Osteocyte (in vitro differentiated cells): ENCODE data around the gene DEPDC7. TPM values are rescaled to one million over a fixed set of nuclear protein-coding genes. Genes with fewer than 3 reads are reported as not detected.
A peak's percentile ranks its signal among the peaks of the same experiment; 100 is the strongest.
"Not testable (repeated sequence)": the region's sequence is repeated elsewhere in the genome, so short reads cannot be mapped to it uniquely, and the experiment has no call there.

Source experiments
- DNase-seq: peaks from one replicate; pipeline ENCODE4 v3.0.0; 2021; ENCODE audit warnings: mixed read lengths; ENCODE audit not compliant: unreplicated experiment; ENCODE audit errors: extremely low spot score
- H3K27ac Mint-ChIP-seq: one replicate; pipeline ENCODE4 v1.8.0; 2021; ENCODE audit warnings: mild to moderate bottlenecking, mixed read lengths; ENCODE audit not compliant: unreplicated experiment
- H3K27me3 Mint-ChIP-seq: one replicate; pipeline ENCODE4 v1.8.0; 2021; ENCODE audit warnings: mixed read lengths; ENCODE audit not compliant: unreplicated experiment
- H3K36me3 Mint-ChIP-seq: one replicate; pipeline ENCODE4 v1.8.0; 2021; ENCODE audit warnings: mixed read lengths; ENCODE audit not compliant: unreplicated experiment
- H3K4me1 Mint-ChIP-seq: one replicate; pipeline ENCODE4 v1.8.0; 2021; ENCODE audit warnings: mixed read lengths; ENCODE audit not compliant: unreplicated experiment
- H3K4me3 Mint-ChIP-seq: one replicate; pipeline ENCODE4 v1.8.0; 2021; ENCODE audit warnings: mild to moderate bottlenecking, moderate library complexity, mixed read lengths; ENCODE audit not compliant: unreplicated experiment
- H3K9me3 Mint-ChIP-seq: one replicate; pipeline ENCODE4 v1.8.0; 2021; ENCODE audit warnings: mixed read lengths; ENCODE audit not compliant: unreplicated experiment
- long read RNA-seq: library from polyadenylated mRNA; unstranded; transcript quantifications from one replicate; pipeline ENCODE4 v2.0.0, GENCODE V29; 2021
- total RNA-seq: library from RNA; stranded (reverse); gene quantifications from 2 replicates; pipeline ENCODE4 v1.2.1, GENCODE V29; 2021
- TF ChIP-seq, protein P1 (sequence below): fragments of 200-600 bp; sonication (generic); IDR thresholded peaks from 2 replicates; pipeline ENCODE4 v1.5.0; 2021; ENCODE audit warnings: antibody characterized with exemption, mild to moderate bottlenecking, moderate library complexity

DEPDC7 gene
- 2.9 and 3.7 TPM in 2 replicates for total RNA-seq
- long read RNA-seq, transcript DEPDC7-201 (9 exons, 1,755 nt): major isoform, 22 of 26 reads
- long read RNA-seq, partial matches to known transcripts: 2 of 26 reads
- long read RNA-seq, other reads (novel, unspliced or antisense): 2 of 26 reads

DNA sequence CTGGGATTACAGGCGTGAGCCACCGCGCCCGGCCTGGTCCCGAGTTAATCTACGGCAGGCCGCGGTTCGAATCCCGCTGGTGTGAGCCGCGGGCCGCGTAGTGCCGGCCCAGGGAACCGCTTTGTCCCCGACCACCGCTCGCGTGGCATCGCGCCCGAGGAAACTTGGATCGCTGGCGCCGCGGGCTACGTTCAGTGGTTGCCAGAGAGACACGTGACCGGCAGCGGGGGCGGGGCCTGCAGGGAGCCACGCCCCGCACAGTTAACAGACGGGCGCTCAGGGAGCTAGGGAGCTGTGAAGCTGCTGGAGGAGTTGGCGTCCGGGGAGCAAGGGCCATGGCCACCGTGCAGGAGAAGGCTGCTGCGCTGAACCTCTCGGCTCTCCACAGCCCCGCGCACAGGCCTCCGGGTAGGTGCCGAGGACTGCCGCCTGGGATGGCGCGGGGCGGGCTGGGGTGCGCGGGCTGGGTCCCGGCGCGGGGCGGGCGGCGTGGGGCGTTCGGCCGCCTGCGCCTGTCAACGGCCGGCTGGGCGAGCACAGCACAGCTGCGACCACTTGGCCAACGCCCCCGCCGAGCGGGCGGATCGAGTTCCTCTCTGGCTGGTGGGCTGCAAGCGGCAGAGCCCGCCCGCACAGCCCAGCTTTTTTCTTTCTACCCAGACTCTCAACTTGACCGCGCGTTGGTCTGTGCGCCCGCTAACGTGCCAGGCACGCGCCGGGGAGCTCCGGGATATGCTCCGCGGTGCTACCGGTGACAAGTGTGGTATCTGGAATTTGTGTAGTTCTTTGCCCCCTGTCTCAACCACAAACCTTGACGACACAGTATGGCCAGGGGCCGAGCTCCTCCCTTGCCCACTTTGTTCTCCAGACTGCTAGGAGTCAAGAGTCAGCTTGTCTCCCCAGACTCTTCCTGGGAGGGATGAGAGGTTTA is at the start of gene DEPDC7:
Gene DEPDC7 (plus strand): TSS at position 258 of the 931 bp plus-strand sequence. CDS start 78 bp downstream, at position 336.
- Mint-ChIP-seq H3K27me3 (no peaks in the 10 kb centered on the region), H3K27ac (peak within 1 kb of the TSS; percentile 62), H3K4me1 (peaks cover 20% of the 10 kb centered on the region), H3K9me3 (no peaks in the 10 kb centered on the region), H3K4me3 (peak within 1 kb of the TSS; percentile 82), H3K36me3 (no peaks in the 10 kb centered on the region)
- DNase-seq: peak; percentile 97
- TF ChIP-seq, protein P1, sequence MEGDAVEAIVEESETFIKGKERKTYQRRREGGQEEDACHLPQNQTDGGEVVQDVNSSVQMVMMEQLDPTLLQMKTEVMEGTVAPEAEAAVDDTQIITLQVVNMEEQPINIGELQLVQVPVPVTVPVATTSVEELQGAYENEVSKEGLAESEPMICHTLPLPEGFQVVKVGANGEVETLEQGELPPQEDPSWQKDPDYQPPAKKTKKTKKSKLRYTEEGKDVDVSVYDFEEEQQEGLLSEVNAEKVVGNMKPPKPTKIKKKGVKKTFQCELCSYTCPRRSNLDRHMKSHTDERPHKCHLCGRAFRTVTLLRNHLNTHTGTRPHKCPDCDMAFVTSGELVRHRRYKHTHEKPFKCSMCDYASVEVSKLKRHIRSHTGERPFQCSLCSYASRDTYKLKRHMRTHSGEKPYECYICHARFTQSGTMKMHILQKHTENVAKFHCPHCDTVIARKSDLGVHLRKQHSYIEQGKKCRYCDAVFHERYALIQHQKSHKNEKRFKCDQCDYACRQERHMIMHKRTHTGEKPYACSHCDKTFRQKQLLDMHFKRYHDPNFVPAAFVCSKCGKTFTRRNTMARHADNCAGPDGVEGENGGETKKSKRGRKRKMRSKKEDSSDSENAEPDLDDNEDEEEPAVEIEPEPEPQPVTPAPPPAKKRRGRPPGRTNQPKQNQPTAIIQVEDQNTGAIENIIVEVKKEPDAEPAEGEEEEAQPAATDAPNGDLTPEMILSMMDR: no peak

DNA sequence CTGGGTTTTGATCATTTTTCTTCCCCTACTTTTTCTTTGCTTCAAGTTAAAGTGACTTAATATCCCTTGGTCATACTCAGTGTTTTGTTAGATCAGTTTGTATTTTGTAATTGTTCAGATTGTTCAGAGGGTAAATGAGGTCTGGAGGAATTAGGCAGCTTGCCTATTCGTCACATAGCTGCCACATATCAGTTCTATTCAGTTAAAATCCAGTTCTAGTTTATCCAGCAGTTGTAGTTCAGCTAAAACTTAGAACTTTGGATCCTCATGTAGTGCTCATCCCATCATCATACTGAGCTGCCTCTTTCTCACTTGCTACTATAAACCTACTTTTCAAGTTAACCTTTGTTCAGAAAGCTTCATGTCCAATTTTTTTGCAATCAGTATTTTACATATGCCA is 47.1 kb upstream of the DEPDC7 start:
- no peaks in the 10 kb centered on the region for H3K27me3 Mint-ChIP-seq
- H3K4me3 Mint-ChIP-seq: no peak overlapping the region
- no peak overlapping the region for H3K27ac Mint-ChIP-seq
- TF ChIP-seq, protein P1: no peak
- H3K36me3 Mint-ChIP-seq: peaks cover 19% of the 10 kb centered on the region
- DNase-seq: no peak
- no peaks in the 10 kb centered on the region for H3K9me3 Mint-ChIP-seq
- peaks cover 1% of the 10 kb centered on the region for H3K4me1 Mint-ChIP-seq

- not testable (repeated sequence) for H3K4me3 Mint-ChIP-seq, H3K27ac Mint-ChIP-seq, H3K27me3 Mint-ChIP-seq, DNase-seq, H3K9me3 Mint-ChIP-seq, H3K4me1 Mint-ChIP-seq
- peaks cover 15% of the 10 kb centered on the region for H3K36me3 Mint-ChIP-seq
Measured at GRCh38 chr11:32972233-32972632, 43.4 kb upstream of the DEPDC7 start.

- Mint-ChIP-seq H3K4me3 (no peak overlapping the region), H3K36me3 (peaks cover 15% of the 10 kb centered on the region), H3K27ac (no peak overlapping the region)
Measured at GRCh38 chr11:32972781-32973180, 42.9 kb upstream of the DEPDC7 start.

GRCh38 chr11:32982626-32983025 is 33.1 kb upstream of the DEPDC7 start:
- Mint-ChIP-seq H3K4me3 (no peak overlapping the region), H3K27ac (no peak overlapping the region), H3K9me3 (no peaks in the 10 kb centered on the region), H3K27me3 (no peaks in the 10 kb centered on the region), H3K36me3 (peaks cover 2% of the 10 kb centered on the region), H3K4me1 (peaks cover 5% of the 10 kb centered on the region)
- DNase-seq: no peak
- TF ChIP-seq, protein P1: no peak

More at GRCh38 chr11:32972781-32973180, 42.9 kb upstream of the DEPDC7 start:
- no peak for DNase-seq
- Mint-ChIP-seq H3K9me3 (no peaks in the 10 kb centered on the region), H3K4me1 (no peaks in the 10 kb centered on the region), H3K27me3 (no peaks in the 10 kb centered on the region)
- TF ChIP-seq, protein P1: no peak
